ENCODE results near the gene LPCAT3. TPM values are rescaled to one million over a fixed set of nuclear protein-coding genes. Genes with fewer than 3 reads are reported as not detected.

LPCAT3 gene
- polyA plus RNA-seq, 2 of the 4 experiments (the other 2 are of a cell fraction), result 42.8 to 53.4 TPM

- TF ChIP-seq ESRRA (IDR thresholded peaks at IDR 0.05; ENCODE audit: borderline replicate concordance, low read length) (0 out of 2 replicates have a peak, but pooled peaks have one; percentile 36), HES2 (IDR thresholded peaks at IDR 0.05) (no peak), MAX (IDR thresholded peaks at IDR 0.05) (peak; percentile 55), BCL3 (IDR thresholded peaks at IDR 0.05) (peak; percentile 100), NR3C1 (IDR thresholded peaks at IDR 0.05) (no peak), HMGXB4 (CRISPR knock-in tag; IDR thresholded peaks at IDR 0.05; ENCODE audit: borderline replicate concordance) (peak; percentile 99), HOXB13 (CRISPR knock-in tag; IDR thresholded peaks at IDR 0.05; ENCODE audit: low read depth) (peak; percentile 19; the same call in 1 of the 2 replicates), CBX2 (IDR thresholded peaks at IDR 0.05; ENCODE audit: borderline replicate concordance, low read depth) (peak; percentile 42; the same call in 1 of the 2 replicates), FOSB (CRISPR knock-in tag; IDR thresholded peaks at IDR 0.05) (peak; percentile 100), JUNB (IDR thresholded peaks at IDR 0.05) (peak; percentile 31; the same call in 1 of the 2 replicates), TFCP2L1 (CRISPR knock-in tag; IDR thresholded peaks at IDR 0.05) (peak; percentile 100), HEYL (CRISPR knock-in tag; IDR thresholded peaks at IDR 0.05) (no peak; the same call in 1 of the 2 replicates), BHLHE40 (IDR thresholded peaks at IDR 0.05; ENCODE audit: low read depth, low read length) (no peak), SREBF2 (IDR thresholded peaks at IDR 0.05) (no peak), NFE2L2 (conservative IDR thresholded peaks at IDR 0.05; ENCODE audit: low read length) (0 out of 2 replicates have a peak, but pooled peaks have one; percentile 2), FOSL2 (IDR thresholded peaks at IDR 0.05) (no peak), FOSL2 (CRISPR knock-in tag; IDR thresholded peaks at IDR 0.05) (peak; percentile 78), MYC (IDR thresholded peaks at IDR 0.05; ENCODE audit: borderline replicate concordance, low read length) (no peak), TP53 (CRISPR knock-in tag; IDR thresholded peaks at IDR 0.05) (peak; percentile 100), RFX5 (IDR thresholded peaks at IDR 0.05) (no peak; the same call in 1 of the 2 replicates), MAZ (IDR thresholded peaks at IDR 0.05; ENCODE audit: borderline replicate concordance, low read depth, low read length) (peak; percentile 66; the same call in 1 of the 2 replicates), PBX3 (IDR thresholded peaks at IDR 0.05) (peak; percentile 87), HOXA7 (CRISPR knock-in tag; IDR thresholded peaks at IDR 0.05) (peak; percentile 100), EP300 (IDR thresholded peaks at IDR 0.05) (peak in 1 of 2 experiments; percentile 50; a peak in 1 of 5 replicates), KDM1A (IDR thresholded peaks at IDR 0.05; ENCODE audit: low read depth) (no peak), HOXB5 (CRISPR knock-in tag; IDR thresholded peaks at IDR 0.05) (peak; percentile 97), EHF (CRISPR knock-in tag; IDR thresholded peaks at IDR 0.05) (peak; percentile 95), RARB (CRISPR knock-in tag; IDR thresholded peaks at IDR 0.05) (peak; percentile 100), JUN (IDR thresholded peaks at IDR 0.05) (peak; percentile 100), RCOR1 (IDR thresholded peaks at IDR 0.05; ENCODE audit: low read depth, low read length) (no peak), POLR2A (IDR thresholded peaks at IDR 0.05; ENCODE audit: low read length) (peak; percentile 99), MAFK (IDR thresholded peaks at IDR 0.05; ENCODE audit: partially characterized antibody) (peak; percentile 88)
Measured at GRCh38 chr12:6943722-6944380, 74.4 kb downstream of the LPCAT3 start, which contains the start of the genes C12orf57 and RNU7-1 (continued).
